HG03342 (cell line): ENCODE data around the gene IL26.
"Not testable (repeated sequence)": the region's sequence is repeated elsewhere in the genome, so short reads cannot be mapped to it uniquely, and the experiment has no call there.

Source experiments
- ATAC-seq: cut with Tn5 transposase; IDR thresholded peaks from one replicate; pipeline ENCODE4 v1.9.1; 2021; ENCODE audit warnings: mild to moderate bottlenecking, moderate library complexity; ENCODE audit not compliant: unreplicated experiment

IL26 gene

GRCh38 chr12:68203460-68203875 lies 22.1 kb downstream of the IL26 start:
- no peak for ATAC-seq

GRCh38 chr12:68200854-68201253 lies 24.8 kb downstream of the IL26 start:
- ATAC-seq = no peak

DNA sequence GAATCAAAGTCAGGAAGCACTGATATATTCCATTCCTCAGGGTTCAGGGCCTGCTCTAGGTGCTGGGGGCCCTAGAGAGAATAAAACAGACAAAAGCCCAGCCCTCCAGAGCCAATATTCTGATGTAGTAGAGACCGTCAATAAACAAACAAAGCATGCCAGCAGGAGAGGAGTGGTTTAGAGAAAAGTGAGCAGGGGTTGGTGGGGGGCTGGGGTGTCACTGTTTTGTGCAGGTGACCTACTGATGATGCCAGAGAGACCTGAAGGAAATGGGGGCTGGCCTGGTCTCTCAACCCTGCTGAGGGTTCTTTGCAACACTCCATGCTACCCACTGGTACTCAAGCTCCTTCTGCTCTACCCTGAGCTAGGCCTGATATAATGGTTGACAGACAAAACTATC lies 26.5 kb downstream of the IL26 start:
- no peak for ATAC-seq

GRCh38 chr12:68198507-68199086 lies 27.0 kb downstream of the IL26 start:
- ATAC-seq = no peak

- no peak for ATAC-seq
Observed at GRCh38 chr12:68190301-68190700, 35.3 kb downstream of the IL26 start.

- ATAC-seq = no peak
Observed at GRCh38 chr12:68189821-68190242, 35.8 kb downstream of the IL26 start.

GRCh38 chr12:68185598-68185997 lies 40.0 kb downstream of the IL26 start:
- no peak for ATAC-seq

GRCh38 chr12:68180792-68181744 lies 44.5 kb downstream of the IL26 start:
- ATAC-seq = no peak

- no peak for ATAC-seq
Observed at GRCh38 chr12:68178774-68179439, 46.7 kb downstream of the IL26 start.

GRCh38 chr12:68178184-68178583 lies 47.4 kb downstream of the IL26 start:
- no peak for ATAC-seq

- no peak for ATAC-seq
Observed at GRCh38 chr12:68177562-68177961, 48.0 kb downstream of the IL26 start.

DNA sequence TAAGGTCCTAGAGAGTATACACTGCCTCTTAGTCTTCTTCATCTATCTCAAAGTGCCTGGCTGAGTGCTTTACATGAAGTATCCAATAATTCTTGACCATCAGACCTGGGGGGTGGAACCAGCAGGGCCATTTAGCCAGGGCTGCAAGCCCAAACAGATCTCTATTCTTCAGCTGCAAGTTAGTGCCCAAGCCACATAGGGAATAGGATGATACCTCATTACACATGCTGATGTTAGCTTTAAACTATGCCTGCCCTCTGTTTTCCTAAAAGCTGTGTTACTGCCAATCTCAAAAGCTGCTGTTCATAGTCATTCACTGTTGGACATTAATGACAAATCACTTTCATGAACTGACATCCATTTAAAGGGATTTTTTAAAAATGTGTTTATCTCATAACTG lies 49.4 kb downstream of the IL26 start:
- ATAC-seq = no peak

- ATAC-seq = peak; percentile 90
Observed at GRCh38 chr12:68175557-68176061, 50.0 kb downstream of the IL26 start.

DNA sequence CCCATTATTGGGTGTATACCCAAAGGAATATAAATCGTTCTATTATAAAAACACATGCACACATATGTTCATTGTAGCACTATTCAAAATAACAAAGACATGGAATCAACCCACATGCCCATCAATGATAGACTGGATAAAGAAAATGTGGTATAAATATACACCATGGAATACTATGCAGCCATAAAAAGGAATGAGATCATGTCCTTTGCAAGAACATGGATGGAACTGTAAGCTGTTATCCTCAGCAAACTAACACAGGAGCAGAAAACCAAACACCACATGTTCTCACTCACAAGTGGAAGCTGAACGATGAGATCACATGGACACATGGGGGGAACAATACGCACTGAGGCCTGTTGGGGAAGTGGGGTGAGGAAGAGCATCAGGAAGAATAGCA lies 50.8 kb downstream of the IL26 start:
- ATAC-seq = not testable (repeated sequence)

- no peak for ATAC-seq
Observed at GRCh38 chr12:68173792-68174191, 51.8 kb downstream of the IL26 start.

DNA sequence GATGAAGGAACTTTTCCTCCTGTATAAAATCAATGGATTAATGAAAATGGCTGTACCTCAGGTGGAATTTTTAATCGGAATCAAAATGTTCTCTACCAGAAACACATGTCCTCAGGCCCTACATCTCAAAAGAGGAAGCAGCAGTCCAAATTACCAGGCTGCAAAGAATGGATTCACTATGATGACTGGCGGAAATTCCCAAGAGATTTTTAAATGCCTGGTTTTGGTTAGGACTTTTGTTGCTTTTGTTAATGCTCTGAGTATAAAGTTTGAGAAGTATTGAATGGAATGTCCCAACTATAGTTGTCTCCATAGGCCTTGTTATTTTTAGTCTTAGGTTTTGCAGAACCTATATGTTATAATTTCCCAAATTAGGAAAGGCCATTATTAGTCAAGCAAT lies 54.9 kb downstream of the IL26 start:
- no peak for ATAC-seq

GRCh38 chr12:68169213-68169889 lies 56.3 kb downstream of the IL26 start:
- no peak for ATAC-seq

- ATAC-seq = no peak
Observed at GRCh38 chr12:68166317-68166831, 59.2 kb downstream of the IL26 start.

- ATAC-seq = peak; percentile 61
Observed at GRCh38 chr12:68163560-68164081, 62.0 kb downstream of the IL26 start.

DNA sequence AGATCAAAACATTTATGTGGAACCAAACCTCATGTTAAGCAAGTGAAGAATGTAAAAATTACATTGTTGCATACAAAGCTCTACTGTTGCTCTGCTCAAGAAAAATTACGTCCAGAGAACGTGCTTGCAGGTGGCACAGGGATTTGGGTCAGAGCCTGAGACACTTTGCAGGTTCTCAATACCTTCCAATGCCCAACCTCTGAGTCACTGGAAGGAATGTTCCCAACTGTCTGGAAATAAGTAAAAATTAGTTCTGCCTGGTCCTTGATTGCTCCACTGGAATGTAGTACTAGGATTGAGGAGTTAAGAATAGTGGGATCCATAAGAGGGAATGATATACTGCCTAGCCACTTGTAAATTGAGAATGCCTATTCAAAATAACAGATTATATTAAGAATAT lies 63.2 kb downstream of the IL26 start:
- no peak for ATAC-seq
